Measurements from ENCODE around the gene ZNF19.

GRCh38 chr16:71476457-71477124 lies 12.5 kb downstream of the ZNF19 start:
- TF ChIP-seq CTCF (conservative IDR thresholded peaks at IDR 0.05; ENCODE audit: low read length) (no peak), EZH2phosphoT487 (IDR thresholded peaks at IDR 0.05; ENCODE audit: borderline replicate concordance, low read depth, low read length) (no peak)

Data from OCI-LY7 (cell line).